GM12873 (cell line): ENCODE data around the gene C2orf81.

ENCODE experiments used
- TF ChIP-seq, protein P1 (sequence below): IDR thresholded peaks from 2 replicates; pipeline ENCODE4 v1.5.1; 2012; ENCODE audit warnings: low read depth, mild to moderate bottlenecking, moderate library complexity, low read length, control low read depth; ENCODE audit not compliant: insufficient read depth; ENCODE audit errors: missing control alignments

Gene C2orf81

GRCh38 chr2:74447230-74447999 lies 26.0 kb upstream of the C2orf81 start:
- TF ChIP-seq, protein P1, sequence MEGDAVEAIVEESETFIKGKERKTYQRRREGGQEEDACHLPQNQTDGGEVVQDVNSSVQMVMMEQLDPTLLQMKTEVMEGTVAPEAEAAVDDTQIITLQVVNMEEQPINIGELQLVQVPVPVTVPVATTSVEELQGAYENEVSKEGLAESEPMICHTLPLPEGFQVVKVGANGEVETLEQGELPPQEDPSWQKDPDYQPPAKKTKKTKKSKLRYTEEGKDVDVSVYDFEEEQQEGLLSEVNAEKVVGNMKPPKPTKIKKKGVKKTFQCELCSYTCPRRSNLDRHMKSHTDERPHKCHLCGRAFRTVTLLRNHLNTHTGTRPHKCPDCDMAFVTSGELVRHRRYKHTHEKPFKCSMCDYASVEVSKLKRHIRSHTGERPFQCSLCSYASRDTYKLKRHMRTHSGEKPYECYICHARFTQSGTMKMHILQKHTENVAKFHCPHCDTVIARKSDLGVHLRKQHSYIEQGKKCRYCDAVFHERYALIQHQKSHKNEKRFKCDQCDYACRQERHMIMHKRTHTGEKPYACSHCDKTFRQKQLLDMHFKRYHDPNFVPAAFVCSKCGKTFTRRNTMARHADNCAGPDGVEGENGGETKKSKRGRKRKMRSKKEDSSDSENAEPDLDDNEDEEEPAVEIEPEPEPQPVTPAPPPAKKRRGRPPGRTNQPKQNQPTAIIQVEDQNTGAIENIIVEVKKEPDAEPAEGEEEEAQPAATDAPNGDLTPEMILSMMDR = no peak

DNA sequence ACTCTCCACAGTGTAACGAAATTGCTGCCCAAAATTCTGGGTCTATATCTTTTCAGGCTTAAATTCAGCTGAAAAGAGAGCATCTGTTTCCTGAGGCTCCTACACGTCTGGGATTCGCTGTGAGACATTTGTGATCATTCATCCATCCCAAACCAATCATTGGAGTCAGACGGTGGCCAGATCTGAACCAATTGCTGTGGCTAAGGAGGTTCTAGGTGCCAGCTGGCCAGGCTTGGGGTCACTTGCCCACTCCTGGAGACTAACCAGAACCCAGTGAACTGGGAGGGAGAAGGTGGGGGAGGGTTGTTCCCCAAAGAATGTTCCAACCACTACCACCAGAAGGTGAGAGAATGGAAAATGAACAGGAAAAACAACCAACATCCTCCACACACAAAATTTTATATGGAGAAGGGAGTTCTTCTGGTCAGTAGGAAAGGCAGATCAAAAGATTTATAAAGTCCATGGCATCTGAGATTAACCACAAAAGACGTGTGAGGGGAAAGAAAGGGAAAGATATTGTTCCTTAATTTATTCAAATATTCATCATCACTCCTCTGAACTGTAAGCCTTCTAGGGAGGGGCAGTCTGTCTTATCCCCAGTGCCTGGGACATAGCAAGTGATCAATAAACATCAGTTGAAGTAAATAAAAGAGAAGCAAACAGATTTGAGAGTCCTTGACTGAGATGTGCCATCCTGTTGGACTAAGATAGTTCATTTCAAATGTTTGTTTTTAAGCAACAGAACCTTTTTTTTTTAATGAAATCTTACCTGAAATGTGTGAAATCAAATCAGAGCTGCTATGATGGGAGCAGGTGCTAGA lies 23.3 kb upstream of the C2orf81 start:
- TF ChIP-seq, protein P1 = no peak

DNA sequence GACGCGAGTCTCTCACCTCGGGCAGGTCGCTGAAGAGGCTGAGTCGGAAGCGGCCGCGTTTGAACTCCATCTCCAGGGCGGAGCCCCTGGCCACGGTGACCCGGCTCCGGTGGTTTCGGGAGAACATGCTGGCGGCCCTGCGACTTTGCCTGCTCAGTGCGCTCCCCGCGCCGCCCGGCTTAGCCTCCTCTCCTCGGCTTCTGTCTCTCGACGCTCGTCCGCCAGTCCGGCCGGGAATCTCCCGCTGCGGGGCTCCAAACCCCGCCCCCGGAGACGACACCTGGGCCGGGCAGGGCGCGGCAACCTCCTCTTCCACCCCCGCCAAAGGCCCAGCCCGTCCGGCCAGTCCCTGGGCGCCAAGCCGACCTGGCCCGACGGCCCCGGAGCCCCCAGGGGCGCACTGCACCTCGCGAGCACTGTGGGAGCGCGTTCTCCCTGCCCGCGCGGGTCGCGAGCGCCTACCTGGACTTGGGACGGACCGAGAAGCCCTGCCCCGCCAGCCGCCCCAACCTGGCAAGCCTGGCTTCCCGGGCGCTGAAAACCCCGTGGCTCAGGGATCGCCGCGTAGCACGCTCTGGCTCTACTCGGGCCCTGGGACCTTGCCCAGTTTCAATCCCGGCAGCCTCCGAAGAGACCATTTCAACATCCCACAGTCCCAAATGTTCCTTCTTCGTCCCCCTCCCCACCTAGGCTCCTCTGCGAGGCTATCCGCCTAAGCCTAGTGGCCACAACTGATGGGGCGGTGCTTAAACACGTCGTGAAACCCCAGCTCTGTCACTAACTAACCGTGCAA lies 20.5 kb upstream of the C2orf81 start, which contains the start of gene RTKN:
RTKN (minus strand) TSS at position 248 of the 793 bp plus-strand sequence; CDS start at position 127, 121 bp downstream.
- TF ChIP-seq, protein P1 = no peak

DNA sequence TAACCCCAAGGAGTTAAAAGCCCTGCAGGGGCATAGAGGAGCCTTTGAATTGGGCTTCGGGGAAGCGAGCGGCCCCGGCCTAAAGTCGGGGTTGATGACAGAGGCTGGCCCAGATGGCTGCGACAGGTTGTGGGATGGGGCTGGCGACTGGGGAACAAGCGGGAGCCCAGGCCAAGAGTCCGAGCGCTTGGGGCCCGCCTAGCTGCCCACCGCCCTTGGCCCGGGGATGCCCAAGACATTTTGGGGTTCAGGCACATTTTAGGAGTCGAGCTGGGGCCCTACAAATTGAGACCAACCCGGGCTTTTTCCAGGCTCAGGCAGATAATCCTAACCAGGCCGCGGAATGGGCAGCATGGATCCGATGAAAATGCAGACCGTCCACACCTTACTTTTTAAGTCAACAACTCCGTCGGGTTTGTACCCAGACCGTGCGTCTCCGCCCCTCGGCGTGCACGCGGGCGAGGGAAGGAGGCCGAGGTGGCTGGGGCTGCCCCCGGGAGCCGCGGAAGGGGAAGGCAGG lies 19.8 kb upstream of the C2orf81 start:
- TF ChIP-seq, protein P1 = no peak

DNA sequence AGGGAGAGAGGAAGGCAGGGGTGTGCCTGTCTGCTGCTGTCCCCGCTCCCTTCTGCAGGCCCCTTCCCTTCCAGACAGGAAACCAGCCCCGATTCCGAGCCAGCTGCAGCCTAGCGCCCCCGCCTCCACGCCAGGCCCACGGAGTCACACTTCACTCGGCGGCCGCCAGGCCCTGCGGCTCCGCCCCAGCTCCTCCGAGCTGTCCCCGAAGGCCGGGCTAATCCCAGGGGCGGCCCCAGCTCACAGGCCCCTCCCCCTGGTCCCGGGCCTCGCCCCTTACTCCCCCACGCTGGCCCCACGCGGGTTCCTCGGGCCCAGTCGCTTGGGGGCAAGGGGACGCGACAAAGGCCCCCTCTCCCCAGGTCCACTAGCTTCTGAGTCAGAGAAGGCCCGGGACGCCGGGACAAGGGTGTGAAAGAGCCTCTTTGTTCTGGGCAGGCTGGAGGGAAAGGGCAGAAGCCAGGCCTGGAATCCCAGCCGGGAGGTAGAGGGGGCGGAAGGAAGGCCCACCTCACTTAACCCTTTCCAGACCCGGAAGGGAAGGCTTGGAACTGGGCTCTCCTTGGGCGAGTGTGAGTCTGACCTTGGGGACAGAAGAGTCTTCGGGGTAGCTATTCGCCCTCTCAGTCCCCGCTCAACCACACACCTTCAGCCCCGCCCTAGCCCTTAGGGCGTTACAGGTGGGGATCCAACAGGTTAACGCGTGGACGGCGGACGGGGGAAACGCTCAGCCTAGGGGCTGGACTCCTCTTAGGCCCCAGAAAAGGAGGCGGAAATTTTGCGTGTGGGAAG lies 19.2 kb upstream of the C2orf81 start:
- TF ChIP-seq, protein P1 = peak; percentile 34

GRCh38 chr2:74439803-74440377 lies 18.5 kb upstream of the C2orf81 start:
- TF ChIP-seq, protein P1 = no peak
